Endodermal cell (in vitro differentiated cells): ENCODE results near the gene COA8. TPM values are rescaled to one million over a fixed set of nuclear protein-coding genes. Genes with fewer than 3 reads are reported as not detected.
A peak's percentile ranks its signal among the peaks of the same experiment; 100 is the strongest.

Experiments
- DNase-seq: peaks from one replicate; pipeline ENCODE4 v3.0.0-alpha.2; 2017
- H3K27ac ChIP-seq: 2 replicates; pipeline ENCODE4 v1.5.1; 2013; ENCODE audit warnings: mild to moderate bottlenecking, low read depth, low read length, moderate library complexity
- H3K27me3 ChIP-seq: 2 replicates; pipeline ENCODE4 v1.6.1; 2013; ENCODE audit warnings: mild to moderate bottlenecking, low read length, moderate library complexity; ENCODE audit not compliant: insufficient read depth, control insufficient read depth, poor library complexity, severe bottlenecking
- H3K36me3 ChIP-seq: 2 replicates; pipeline ENCODE4 v1.7.0; 2013; ENCODE audit warnings: mild to moderate bottlenecking, low read length, moderate library complexity; ENCODE audit not compliant: control insufficient read depth, insufficient read depth
- H3K4me1 ChIP-seq: one replicate; pipeline ENCODE4 v1.7.0; 2013; ENCODE audit warnings: low read length; ENCODE audit not compliant: control insufficient read depth, insufficient read depth
- H3K4me3 ChIP-seq: 2 replicates; pipeline ENCODE4 v1.5.1; 2013; ENCODE audit warnings: mild to moderate bottlenecking, low read length, moderate library complexity
- H3K9ac ChIP-seq: 2 replicates; pipeline ENCODE4 v1.6.1; 2013; ENCODE audit warnings: mild to moderate bottlenecking, low read length, moderate library complexity; ENCODE audit not compliant: poor library complexity, severe bottlenecking; ENCODE audit errors: extremely low read depth
- H3K9me3 ChIP-seq: 2 replicates; pipeline ENCODE4 v1.6.1; 2013; ENCODE audit warnings: mild to moderate bottlenecking, low read length, moderate library complexity; ENCODE audit not compliant: control insufficient read depth
- H3K27ac Mint-ChIP-seq: 2 replicates; pipeline ENCODE4 v1.8.0; 2020; ENCODE audit warnings: mixed read lengths
- H3K27me3 Mint-ChIP-seq: 2 replicates; pipeline ENCODE4 v1.8.0; 2021; ENCODE audit warnings: mild to moderate bottlenecking, mixed read lengths; ENCODE audit not compliant: insufficient read depth
- H3K36me3 Mint-ChIP-seq: 2 replicates; pipeline ENCODE4 v1.8.0; 2020; ENCODE audit warnings: low read depth, mixed read lengths
- H3K4me1 Mint-ChIP-seq: 2 replicates; pipeline ENCODE4 v1.8.0; 2020; ENCODE audit warnings: mixed read lengths
- H3K4me3 Mint-ChIP-seq: 2 replicates; pipeline ENCODE4 v1.8.0; 2020; ENCODE audit warnings: mild to moderate bottlenecking, moderate library complexity, mixed read lengths
- H3K9me3 Mint-ChIP-seq: 2 replicates; pipeline ENCODE4 v1.8.0; 2020; ENCODE audit warnings: mild to moderate bottlenecking, mixed read lengths
- CTCF ChIP-seq: fragments of 200-600 bp; sonication (generic); conservative IDR thresholded peaks from 2 replicates; pipeline ENCODE4 v1.5.0; 2021; ENCODE audit warnings: antibody characterized with exemption, mild to moderate bottlenecking
- WGBS, 2 experiments: methylation state at CpG; one replicate each; pipeline versions ENCODE4 v1.1.5 to v1.1.7; 2013; ENCODE audit warnings: missing lambda C conversion rate in 2 of 2, mixed read lengths in 1 of 2; ENCODE audit not compliant: insufficient coverage in 1 of 2, insufficient read length in 1 of 2; 5-methylcytosine and 5-hydroxymethylcytosine counted together
- total RNA-seq, 2 donors: library from RNA; stranded (reverse); fragmentation: NEBNext Ultra II Directional in 1 of 2; extraction: Animal tissue kit (Norgen Biotek cat#: 25700) in 1 of 2; gene quantifications; 2 replicates in 1 of 2; 3 replicates in 1 of 2; pipeline ENCODE4 v1.2.1, GENCODE V29; 2021

Gene COA8
- total RNA-seq, 2 donors from 2014 or later = 30.1 to 39.8 TPM

DNA sequence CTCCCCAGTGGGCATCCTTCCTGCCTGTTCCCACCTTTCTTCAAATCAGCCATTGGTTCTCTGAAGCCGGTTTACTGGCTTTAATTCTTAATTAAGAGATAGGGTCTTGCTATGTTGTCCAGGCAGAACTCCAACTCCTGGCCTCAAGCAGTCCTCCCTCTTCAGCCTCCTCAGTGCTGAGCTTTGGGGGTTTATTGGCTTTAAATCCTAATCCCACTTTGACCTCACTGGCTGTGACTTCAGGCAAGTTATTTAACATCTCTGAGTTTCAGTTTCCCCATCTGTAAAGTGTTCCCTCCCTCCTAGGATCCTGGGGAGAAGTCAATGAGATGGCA, 35.9 kb upstream of the COA8 start:
- H3K9me3 ChIP-seq = no peaks in the 10 kb centered on the region
- H3K27ac ChIP-seq = no peak overlapping the region
- TF ChIP-seq CTCF = no peak
- no peak overlapping the region for H3K9ac ChIP-seq
- peaks cover 11% of the 10 kb centered on the region for H3K27me3 ChIP-seq
- H3K4me1 ChIP-seq = peaks cover 23% of the 10 kb centered on the region
- Mint-ChIP-seq H3K9me3 (no peaks in the 10 kb centered on the region), H3K4me3 (no peak overlapping the region), H3K27me3 (peaks cover 14% of the 10 kb centered on the region), H3K27ac (no peak overlapping the region), H3K36me3 (no peaks in the 10 kb centered on the region), H3K4me1 (peaks cover 39% of the 10 kb centered on the region)
- no peak overlapping the region for H3K4me3 ChIP-seq
- H3K36me3 ChIP-seq = peaks cover 7% of the 10 kb centered on the region
- DNase-seq = no peak
- WGBS, 2 experiments = 83% methylated on average over 1 of the region's 1 CpG; no CpG with 5 or more reads in 1 of the 2 experiments

GRCh38 chr14:103527408-103528145, 35.2 kb upstream of the COA8 start:
- Mint-ChIP-seq H3K36me3 (no peaks in the 10 kb centered on the region), H3K27me3 (peaks cover 14% of the 10 kb centered on the region), H3K4me3 (peak overlapping the region; percentile 82), H3K4me1 (peaks cover 39% of the 10 kb centered on the region), H3K9me3 (no peaks in the 10 kb centered on the region), H3K27ac (peak overlapping the region; percentile 66)
- H3K27ac ChIP-seq = no peak overlapping the region
- no peaks in the 10 kb centered on the region for H3K9me3 ChIP-seq
- peaks cover 11% of the 10 kb centered on the region for H3K27me3 ChIP-seq
- H3K9ac ChIP-seq = peak overlapping the region; percentile 85
- 88 to 92% methylated on average over 7 to 14 of the region's 14 CpGs for WGBS, 2 experiments
- no peak for TF ChIP-seq CTCF
- peaks cover 23% of the 10 kb centered on the region for H3K4me1 ChIP-seq
- no peak for DNase-seq
- peak overlapping the region; percentile 85 for H3K4me3 ChIP-seq
- H3K36me3 ChIP-seq = peaks cover 7% of the 10 kb centered on the region

DNA sequence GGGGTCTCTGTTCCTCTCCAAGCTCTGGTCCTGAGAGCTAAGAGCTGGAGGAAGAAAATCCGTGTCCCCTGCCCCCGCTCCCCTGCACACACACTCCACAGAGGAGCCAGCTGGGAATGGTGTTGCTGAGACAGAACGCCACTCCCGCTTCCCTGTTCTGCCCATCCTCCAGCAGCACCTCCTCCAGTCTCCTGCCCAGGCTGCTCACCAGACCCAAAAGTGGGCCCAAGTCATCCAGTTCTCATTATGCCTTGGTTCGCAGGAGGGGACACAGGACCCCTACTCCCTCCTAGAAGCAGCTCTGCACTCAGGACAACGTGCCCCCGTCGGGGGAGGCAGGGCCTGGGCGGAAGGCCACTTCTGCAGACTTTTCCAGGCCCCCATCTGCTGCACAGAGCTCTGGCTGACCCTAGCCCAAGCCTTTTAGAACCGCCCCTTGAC, 34.6 kb upstream of the COA8 start:
- H3K4me1 ChIP-seq = peaks cover 23% of the 10 kb centered on the region
- H3K27ac Mint-ChIP-seq = peak overlapping the region; percentile 98
- H3K9me3 ChIP-seq = no peaks in the 10 kb centered on the region
- no peak for TF ChIP-seq CTCF
- no peak for DNase-seq
- H3K4me3 ChIP-seq = peak overlapping the region; percentile 85
- H3K27me3 ChIP-seq = peaks cover 10% of the 10 kb centered on the region
- WGBS, 2 experiments = 63 to 69% methylated on average over 5 to 10 of the region's 10 CpGs
- H3K36me3 ChIP-seq = peaks cover 7% of the 10 kb centered on the region
- H3K36me3 Mint-ChIP-seq = no peaks in the 10 kb centered on the region
- peak overlapping the region; percentile 82 for H3K4me3 Mint-ChIP-seq
- peak overlapping the region; percentile 85 for H3K9ac ChIP-seq
- peak overlapping the region; percentile 88 for H3K27ac ChIP-seq
- H3K27me3 Mint-ChIP-seq = peaks cover 14% of the 10 kb centered on the region
- H3K9me3 Mint-ChIP-seq = no peaks in the 10 kb centered on the region
- peaks cover 39% of the 10 kb centered on the region for H3K4me1 Mint-ChIP-seq
